ENCODE data around the gene MAST4.

Gene MAST4

DNA sequence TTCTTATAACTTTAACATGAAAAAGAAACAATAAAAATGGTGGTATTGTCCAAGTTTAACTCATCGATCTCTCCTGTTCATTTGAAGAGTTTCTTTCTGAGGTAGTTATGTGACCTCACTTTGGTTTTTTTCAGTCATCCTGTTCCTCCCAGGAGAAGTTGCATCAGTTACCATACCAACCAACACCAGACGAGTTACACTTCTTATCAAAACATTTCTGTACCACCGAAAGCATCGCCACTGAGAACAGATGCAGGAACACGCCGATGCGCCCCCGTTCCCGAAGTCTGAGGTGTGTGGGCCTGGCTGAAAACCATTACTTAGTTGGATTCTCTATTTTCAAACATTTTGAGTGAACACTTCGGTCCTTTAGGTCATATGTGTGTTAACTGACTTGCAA lies 504.1 kb downstream of the MAST4 start:
- Histone ChIP-seq H3K27ac (ENCODE audit: insufficient read depth, low read length, poor library complexity, severe bottlenecking) (no peak overlapping the region), H3K27me3 (replicated peaks; ENCODE audit: control insufficient read depth, insufficient read depth, low read length, poor library complexity, severe bottlenecking) (no peaks in the 10 kb centered on the region), H3K9me3 (ENCODE audit: control insufficient read depth, low read length) (no peaks in the 10 kb centered on the region), H3K4me1 (ENCODE audit: control insufficient read depth, insufficient read depth, low read length, poor library complexity, severe bottlenecking) (no peaks in the 10 kb centered on the region), H3K36me3 (ENCODE audit: control insufficient read depth, insufficient read depth, low read length) (peaks cover 27% of the 10 kb centered on the region), H3K4me3 (ENCODE audit: insufficient read depth, low read depth, low read length, poor library complexity, severe bottlenecking) (no peak overlapping the region)
- no peak for DNase-seq

DNA sequence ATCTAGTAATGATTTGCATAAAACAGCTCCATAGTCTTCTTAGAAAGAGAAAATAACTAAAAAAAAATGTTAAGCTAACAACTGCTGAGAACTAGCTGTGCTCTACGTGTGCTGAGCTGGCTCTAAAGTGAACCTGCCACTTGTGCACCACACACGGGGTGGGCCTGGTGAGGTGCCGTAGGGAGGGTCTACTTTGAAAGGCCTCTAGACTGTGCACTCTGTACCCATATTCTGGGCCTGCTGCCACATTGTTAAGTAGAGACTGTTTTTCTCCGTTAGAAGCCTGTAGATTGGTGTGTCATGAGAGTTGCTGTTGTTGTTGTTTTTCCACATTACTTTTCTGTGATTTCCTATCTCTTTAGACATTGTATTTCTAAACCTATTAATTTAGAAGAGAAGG lies 506.5 kb downstream of the MAST4 start:
- Histone ChIP-seq H3K4me3 (ENCODE audit: insufficient read depth, low read depth, low read length, poor library complexity, severe bottlenecking) (no peak overlapping the region), H3K9me3 (ENCODE audit: control insufficient read depth, low read length) (no peaks in the 10 kb centered on the region), H3K27me3 (replicated peaks; ENCODE audit: control insufficient read depth, insufficient read depth, low read length, poor library complexity, severe bottlenecking) (no peaks in the 10 kb centered on the region), H3K27ac (ENCODE audit: insufficient read depth, low read length, poor library complexity, severe bottlenecking) (no peak overlapping the region), H3K4me1 (ENCODE audit: control insufficient read depth, insufficient read depth, low read length, poor library complexity, severe bottlenecking) (no peaks in the 10 kb centered on the region), H3K36me3 (ENCODE audit: control insufficient read depth, insufficient read depth, low read length) (peaks cover 31% of the 10 kb centered on the region)
- DNase-seq = no peak

DNA sequence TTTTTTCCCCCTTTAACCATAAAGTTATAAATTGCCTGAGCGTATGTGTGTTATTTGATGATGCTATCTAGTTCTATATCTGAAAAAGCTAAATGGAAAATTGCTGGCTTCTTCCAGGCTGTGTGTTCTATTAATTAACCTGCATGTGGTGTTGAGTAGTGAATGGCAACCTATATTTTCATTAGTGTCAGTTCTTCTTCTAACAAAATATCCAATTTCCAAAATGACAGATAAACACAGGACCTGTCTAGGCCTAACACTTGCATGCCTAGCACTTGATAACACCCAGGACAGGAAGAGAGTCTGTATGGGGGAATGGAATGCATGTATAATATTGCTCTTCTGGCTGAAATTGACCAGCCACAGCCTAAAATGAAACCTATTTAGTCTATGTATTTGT lies 508.7 kb downstream of the MAST4 start:
- Histone ChIP-seq H3K9me3 (ENCODE audit: control insufficient read depth, low read length) (no peaks in the 10 kb centered on the region), H3K4me1 (ENCODE audit: control insufficient read depth, insufficient read depth, low read length, poor library complexity, severe bottlenecking) (no peaks in the 10 kb centered on the region), H3K27me3 (replicated peaks; ENCODE audit: control insufficient read depth, insufficient read depth, low read length, poor library complexity, severe bottlenecking) (no peaks in the 10 kb centered on the region), H3K36me3 (ENCODE audit: control insufficient read depth, insufficient read depth, low read length) (peaks cover 31% of the 10 kb centered on the region), H3K27ac (ENCODE audit: insufficient read depth, low read length, poor library complexity, severe bottlenecking) (no peak overlapping the region), H3K4me3 (ENCODE audit: insufficient read depth, low read depth, low read length, poor library complexity, severe bottlenecking) (no peak overlapping the region)
- no peak for DNase-seq

DNA sequence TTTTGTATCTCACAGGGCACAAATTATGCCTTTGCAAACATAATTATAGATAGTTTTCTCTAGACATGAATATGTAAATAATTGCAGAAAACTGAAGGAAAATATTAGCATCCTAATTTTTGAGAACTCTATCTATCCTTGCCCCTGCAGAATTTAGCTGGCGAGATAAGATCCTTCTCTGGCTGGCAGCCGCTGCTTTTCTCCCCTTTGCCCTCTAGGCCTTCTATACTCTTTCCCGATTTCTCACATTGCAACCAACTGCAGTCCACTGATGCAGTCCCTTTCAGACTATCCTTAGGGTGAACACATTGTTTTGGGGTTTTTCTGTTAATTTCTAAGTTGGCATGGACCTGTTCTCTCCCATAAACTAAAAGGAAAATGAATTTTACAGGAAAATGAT lies 509.1 kb downstream of the MAST4 start:
- H3K9me3 ChIP-seq (ENCODE audit: control insufficient read depth, low read length) = no peaks in the 10 kb centered on the region
- H3K4me1 ChIP-seq (ENCODE audit: control insufficient read depth, insufficient read depth, low read length, poor library complexity, severe bottlenecking) = no peaks in the 10 kb centered on the region
- no peak overlapping the region for H3K27ac ChIP-seq (ENCODE audit: insufficient read depth, low read length, poor library complexity, severe bottlenecking)
- DNase-seq = no peak
- no peak overlapping the region for H3K4me3 ChIP-seq (ENCODE audit: insufficient read depth, low read depth, low read length, poor library complexity, severe bottlenecking)
- H3K27me3 ChIP-seq (replicated peaks; ENCODE audit: control insufficient read depth, insufficient read depth, low read length, poor library complexity, severe bottlenecking) = no peaks in the 10 kb centered on the region
- H3K36me3 ChIP-seq (ENCODE audit: control insufficient read depth, insufficient read depth, low read length) = peaks cover 34% of the 10 kb centered on the region

DNA sequence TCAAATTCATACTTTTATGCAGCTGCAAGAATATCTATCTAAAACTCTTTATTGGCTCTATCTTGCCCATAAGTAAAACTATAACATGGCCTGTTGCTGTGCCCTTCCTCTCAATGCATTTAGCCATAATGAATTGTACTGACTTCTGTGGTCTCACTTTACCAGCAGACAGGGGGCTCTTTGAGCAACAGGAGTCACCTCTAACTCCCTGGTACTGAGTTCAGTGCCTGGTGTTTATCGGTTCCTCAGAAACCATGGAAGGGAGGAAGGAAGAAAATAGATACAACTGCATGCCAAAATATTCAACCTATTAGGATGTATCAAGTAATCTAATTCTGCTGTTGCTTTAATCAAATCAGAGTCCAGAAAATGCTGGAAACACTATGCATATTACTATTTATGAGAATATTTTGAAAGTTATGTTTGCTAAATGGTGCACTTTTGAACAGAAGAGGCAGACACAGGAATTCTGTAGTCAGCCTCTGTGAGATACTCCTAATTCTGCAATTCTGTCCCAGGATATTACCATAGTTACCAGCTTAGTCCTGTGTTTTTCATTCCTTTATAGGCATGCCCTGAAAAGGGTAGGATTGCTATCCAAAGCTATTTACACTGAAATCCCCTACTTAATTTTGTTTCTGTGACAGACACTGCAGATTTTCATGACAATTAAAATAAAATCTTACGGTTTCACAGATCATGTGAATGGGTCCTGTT lies 510.6 kb downstream of the MAST4 start:
- DNase-seq = no peak
- no peak overlapping the region for H3K27ac ChIP-seq (ENCODE audit: insufficient read depth, low read length, poor library complexity, severe bottlenecking)
- no peak overlapping the region for H3K4me3 ChIP-seq (ENCODE audit: insufficient read depth, low read depth, low read length, poor library complexity, severe bottlenecking)
- H3K27me3 ChIP-seq (replicated peaks; ENCODE audit: control insufficient read depth, insufficient read depth, low read length, poor library complexity, severe bottlenecking) = no peaks in the 10 kb centered on the region
- H3K36me3 ChIP-seq (ENCODE audit: control insufficient read depth, insufficient read depth, low read length) = peaks cover 36% of the 10 kb centered on the region
- no peaks in the 10 kb centered on the region for H3K9me3 ChIP-seq (ENCODE audit: control insufficient read depth, low read length)
- no peaks in the 10 kb centered on the region for H3K4me1 ChIP-seq (ENCODE audit: control insufficient read depth, insufficient read depth, low read length, poor library complexity, severe bottlenecking)

DNA sequence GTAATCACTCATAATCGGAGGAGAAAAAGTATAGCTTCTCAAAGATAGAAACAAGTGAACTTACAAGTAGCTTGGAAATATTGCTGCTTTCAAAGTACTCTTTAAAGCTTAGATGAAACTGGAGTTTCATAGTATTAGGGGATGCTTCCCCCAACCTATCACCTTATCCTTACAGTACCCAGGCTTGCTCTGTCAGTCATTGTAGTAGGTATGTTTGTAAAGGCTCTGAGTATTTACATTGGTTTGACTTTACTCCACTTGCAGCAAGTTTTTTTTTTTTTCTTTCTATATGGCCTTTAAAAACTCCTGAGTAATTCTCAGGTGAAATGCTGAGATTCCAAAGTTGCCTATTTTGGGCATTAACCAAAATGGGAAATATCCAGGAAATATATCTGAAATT lies 515.6 kb downstream of the MAST4 start:
- Histone ChIP-seq H3K27ac (ENCODE audit: insufficient read depth, low read length, poor library complexity, severe bottlenecking) (no peak overlapping the region), H3K4me3 (ENCODE audit: insufficient read depth, low read depth, low read length, poor library complexity, severe bottlenecking) (no peak overlapping the region), H3K27me3 (replicated peaks; ENCODE audit: control insufficient read depth, insufficient read depth, low read length, poor library complexity, severe bottlenecking) (no peaks in the 10 kb centered on the region), H3K4me1 (ENCODE audit: control insufficient read depth, insufficient read depth, low read length, poor library complexity, severe bottlenecking) (no peaks in the 10 kb centered on the region), H3K9me3 (ENCODE audit: control insufficient read depth, low read length) (no peaks in the 10 kb centered on the region), H3K36me3 (ENCODE audit: control insufficient read depth, insufficient read depth, low read length) (peaks cover 15% of the 10 kb centered on the region)
- no peak for DNase-seq

DNA sequence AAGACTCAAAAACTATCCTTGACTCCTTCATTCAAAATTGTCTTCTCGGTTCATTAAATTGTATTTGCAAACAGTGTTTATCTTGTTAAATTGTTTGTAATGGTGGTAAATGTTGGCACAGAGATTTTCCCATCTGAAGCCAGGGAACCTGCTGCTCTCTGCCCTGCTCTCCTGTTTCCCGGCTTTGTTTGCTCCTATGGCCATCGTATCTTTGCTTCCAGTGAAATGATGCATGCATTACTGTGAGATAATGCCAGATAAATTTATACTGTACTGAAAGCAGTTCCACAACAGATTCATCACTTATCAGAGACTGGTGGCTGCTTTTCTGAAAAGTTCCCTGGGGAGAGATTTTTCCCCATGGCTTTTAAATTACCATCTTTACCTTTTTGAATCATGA lies 519.1 kb downstream of the MAST4 start:
- no peaks in the 10 kb centered on the region for H3K27me3 ChIP-seq (replicated peaks; ENCODE audit: control insufficient read depth, insufficient read depth, low read length, poor library complexity, severe bottlenecking)
- no peak overlapping the region for H3K27ac ChIP-seq (ENCODE audit: insufficient read depth, low read length, poor library complexity, severe bottlenecking)
- no peak for DNase-seq
- H3K9me3 ChIP-seq (ENCODE audit: control insufficient read depth, low read length) = no peaks in the 10 kb centered on the region
- no peak overlapping the region for H3K4me3 ChIP-seq (ENCODE audit: insufficient read depth, low read depth, low read length, poor library complexity, severe bottlenecking)
- H3K4me1 ChIP-seq (ENCODE audit: control insufficient read depth, insufficient read depth, low read length, poor library complexity, severe bottlenecking) = no peaks in the 10 kb centered on the region
- H3K36me3 ChIP-seq (ENCODE audit: control insufficient read depth, insufficient read depth, low read length) = peaks cover 15% of the 10 kb centered on the region

DNA sequence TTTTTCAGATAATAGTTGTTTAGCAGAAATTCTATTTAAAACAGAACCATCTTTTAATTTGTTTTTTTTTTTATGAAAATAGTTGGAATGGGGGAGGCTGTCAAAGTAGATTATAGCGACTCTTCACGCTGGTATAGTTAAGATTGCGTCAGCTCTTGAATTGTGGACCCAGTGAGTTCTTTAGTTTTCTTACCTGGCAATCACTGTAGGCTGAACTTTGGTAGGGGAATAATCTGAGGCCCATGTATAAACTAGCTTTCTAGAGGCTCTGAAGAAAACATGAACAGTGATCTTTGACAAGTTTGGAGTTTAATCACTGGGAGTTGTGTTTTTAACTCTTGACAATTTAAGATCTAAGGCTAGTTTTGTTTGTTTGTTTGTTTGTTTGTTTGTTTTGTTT lies 519.6 kb downstream of the MAST4 start:
- no peaks in the 10 kb centered on the region for H3K4me1 ChIP-seq (ENCODE audit: control insufficient read depth, insufficient read depth, low read length, poor library complexity, severe bottlenecking)
- DNase-seq = no peak
- H3K36me3 ChIP-seq (ENCODE audit: control insufficient read depth, insufficient read depth, low read length) = peaks cover 19% of the 10 kb centered on the region
- no peaks in the 10 kb centered on the region for H3K9me3 ChIP-seq (ENCODE audit: control insufficient read depth, low read length)
- no peak overlapping the region for H3K27ac ChIP-seq (ENCODE audit: insufficient read depth, low read length, poor library complexity, severe bottlenecking)
- no peak overlapping the region for H3K4me3 ChIP-seq (ENCODE audit: insufficient read depth, low read depth, low read length, poor library complexity, severe bottlenecking)
- no peaks in the 10 kb centered on the region for H3K27me3 ChIP-seq (replicated peaks; ENCODE audit: control insufficient read depth, insufficient read depth, low read length, poor library complexity, severe bottlenecking)

DNA sequence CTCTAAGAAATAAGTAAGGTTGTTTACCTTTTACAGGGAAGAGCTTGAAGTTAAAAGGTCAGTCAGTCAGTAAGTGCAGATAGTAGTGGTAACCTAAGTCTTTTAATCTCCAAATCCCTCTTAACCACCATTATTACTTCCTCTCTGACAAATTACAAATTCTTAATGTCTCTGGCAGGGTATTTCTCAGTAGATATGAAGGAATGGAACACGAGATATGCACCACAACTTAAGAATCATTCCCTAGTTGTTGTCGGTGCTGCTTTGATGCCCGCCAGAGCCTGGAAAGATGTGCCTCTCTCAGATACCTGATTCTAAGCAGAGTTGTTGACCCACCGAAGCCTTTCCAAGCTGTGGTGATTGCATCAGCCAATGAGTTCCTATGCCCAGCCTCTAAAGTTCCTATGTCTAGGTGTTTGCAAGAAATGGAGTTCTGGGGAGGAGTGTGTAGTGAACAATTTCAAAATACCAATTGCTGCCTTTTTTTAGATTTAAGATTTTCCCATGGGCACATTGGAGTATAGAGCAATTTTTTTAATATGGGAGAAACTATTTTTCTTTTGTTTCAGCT lies 521.9 kb downstream of the MAST4 start:
- Histone ChIP-seq H3K27ac (ENCODE audit: insufficient read depth, low read length, poor library complexity, severe bottlenecking) (no peak overlapping the region), H3K27me3 (replicated peaks; ENCODE audit: control insufficient read depth, insufficient read depth, low read length, poor library complexity, severe bottlenecking) (no peaks in the 10 kb centered on the region), H3K36me3 (ENCODE audit: control insufficient read depth, insufficient read depth, low read length) (peaks cover 15% of the 10 kb centered on the region), H3K4me3 (ENCODE audit: insufficient read depth, low read depth, low read length, poor library complexity, severe bottlenecking) (no peak overlapping the region), H3K9me3 (ENCODE audit: control insufficient read depth, low read length) (no peaks in the 10 kb centered on the region), H3K4me1 (ENCODE audit: control insufficient read depth, insufficient read depth, low read length, poor library complexity, severe bottlenecking) (no peaks in the 10 kb centered on the region)
- DNase-seq = no peak

DNA sequence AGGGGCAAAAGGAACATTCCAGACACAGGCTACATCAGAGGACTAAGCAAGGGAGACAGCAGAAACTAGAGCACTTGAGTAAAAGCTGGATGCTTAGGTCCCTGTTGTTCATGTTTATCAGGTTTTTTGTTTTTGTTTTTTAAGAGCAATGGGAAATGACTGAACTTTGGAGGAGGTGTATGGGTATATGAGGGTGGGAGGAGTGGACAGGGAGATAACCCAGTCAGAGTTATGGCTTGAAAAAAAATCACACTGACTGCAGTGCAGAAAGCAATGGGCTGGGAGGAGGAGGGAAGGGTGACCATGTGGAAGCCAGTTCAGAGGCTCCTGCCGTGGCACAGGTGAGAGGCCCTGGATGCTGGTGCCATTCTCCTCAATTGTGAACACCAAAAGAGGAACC lies 522.8 kb downstream of the MAST4 start:
- Histone ChIP-seq H3K36me3 (ENCODE audit: control insufficient read depth, insufficient read depth, low read length) (peaks cover 13% of the 10 kb centered on the region), H3K4me3 (ENCODE audit: insufficient read depth, low read depth, low read length, poor library complexity, severe bottlenecking) (no peak overlapping the region), H3K27ac (ENCODE audit: insufficient read depth, low read length, poor library complexity, severe bottlenecking) (no peak overlapping the region), H3K27me3 (replicated peaks; ENCODE audit: control insufficient read depth, insufficient read depth, low read length, poor library complexity, severe bottlenecking) (no peaks in the 10 kb centered on the region), H3K4me1 (ENCODE audit: control insufficient read depth, insufficient read depth, low read length, poor library complexity, severe bottlenecking) (no peaks in the 10 kb centered on the region), H3K9me3 (ENCODE audit: control insufficient read depth, low read length) (no peaks in the 10 kb centered on the region)
- no peak for DNase-seq
